Measurements from ENCODE around the gene TMEM140. TPM values are rescaled to one million over a fixed set of nuclear protein-coding genes. Genes with fewer than 3 reads are reported as not detected.
"Not testable (repeated sequence)": the region's sequence is repeated elsewhere in the genome, so short reads cannot be mapped to it uniquely, and the experiment has no call there.

The TMEM140 gene
- total RNA-seq, 2 donors from 2014 or later, result not detected

DNA sequence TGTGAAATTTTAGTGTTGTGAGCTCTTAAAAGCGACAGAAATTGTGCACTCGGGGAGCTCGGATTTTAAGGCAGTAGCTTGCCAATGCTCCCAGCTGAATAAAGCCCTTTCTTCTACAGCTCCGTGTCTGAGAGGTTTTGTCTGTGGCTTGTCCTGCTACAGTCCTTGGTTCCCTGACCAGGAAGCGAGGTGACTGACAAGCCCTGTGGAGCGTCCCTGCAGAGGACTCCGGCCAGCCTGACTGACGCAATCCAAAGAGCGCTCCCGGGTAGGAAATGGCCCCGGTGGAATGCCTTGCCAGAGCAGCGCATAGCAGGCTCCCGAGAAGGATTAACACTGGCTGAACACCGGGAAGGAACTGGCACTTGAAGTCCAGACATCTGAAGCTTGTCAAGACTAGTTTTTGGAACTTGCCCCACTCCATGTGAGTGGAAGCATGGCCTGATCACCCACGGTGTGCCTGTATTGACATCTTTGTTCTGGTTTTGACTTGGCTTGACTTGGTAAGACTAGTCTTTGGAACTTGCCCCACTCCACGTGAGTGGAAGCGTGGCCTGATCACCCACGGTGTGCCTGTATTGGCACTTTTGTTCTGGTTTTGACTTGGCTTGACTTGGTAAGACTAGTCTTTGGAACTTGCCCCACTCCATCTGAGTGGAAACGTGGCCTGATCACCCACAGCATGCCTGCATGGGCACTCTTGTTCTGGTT lies 23.9 kb downstream of the TMEM140 start:
- peaks cover 20% of the 10 kb centered on the region for H3K36me3 ChIP-seq (ENCODE audit: control insufficient read depth, insufficient read depth, low read length)
- H3K27me3 Mint-ChIP-seq (ENCODE audit: insufficient read depth); H3K9me3 ChIP-seq (ENCODE audit: control insufficient read depth, low read length); H3K27me3 ChIP-seq (ENCODE audit: control insufficient read depth, insufficient read depth, low read length, poor library complexity, severe bottlenecking); H3K27ac ChIP-seq (ENCODE audit: low read depth, low read length); H3K9ac ChIP-seq (ENCODE audit: extremely low read depth, low read length, poor library complexity, severe bottlenecking); H3K9me3 Mint-ChIP-seq; H3K4me1 ChIP-seq (ENCODE audit: control insufficient read depth, insufficient read depth, low read length); H3K4me3 ChIP-seq (ENCODE audit: low read length): not testable (repeated sequence)
- DNase-seq, result peak; percentile 82
- Mint-ChIP-seq H3K4me1 (peaks cover 11% of the 10 kb centered on the region), H3K36me3 (ENCODE audit: low read depth) (peaks cover 26% of the 10 kb centered on the region), H3K27ac (peak overlapping the region; percentile 90), H3K4me3 (peak overlapping the region; percentile 76)
- 90 to 91% methylated on average over 19 of the region's 19 CpGs for WGBS, 2 experiments (ENCODE audit: insufficient coverage in 1 of 2, insufficient read length in 1 of 2)

GRCh38 chr7:135173916-135174315 lies 26.0 kb downstream of the TMEM140 start:
- peaks cover 11% of the 10 kb centered on the region for H3K4me1 Mint-ChIP-seq
- not testable (repeated sequence) for H3K9me3 ChIP-seq (ENCODE audit: control insufficient read depth, low read length); H3K4me3 ChIP-seq (ENCODE audit: low read length); H3K36me3 ChIP-seq (ENCODE audit: control insufficient read depth, insufficient read depth, low read length); H3K4me3 Mint-ChIP-seq; DNase-seq; H3K36me3 Mint-ChIP-seq (ENCODE audit: low read depth); H3K27me3 Mint-ChIP-seq (ENCODE audit: insufficient read depth); H3K27ac Mint-ChIP-seq; H3K27ac ChIP-seq (ENCODE audit: low read depth, low read length); H3K4me1 ChIP-seq (ENCODE audit: control insufficient read depth, insufficient read depth, low read length); H3K27me3 ChIP-seq (ENCODE audit: control insufficient read depth, insufficient read depth, low read length, poor library complexity, severe bottlenecking); H3K9me3 Mint-ChIP-seq; H3K9ac ChIP-seq (ENCODE audit: extremely low read depth, low read length, poor library complexity, severe bottlenecking)
- 92 to 93% methylated on average over 2 to 4 of the region's 4 CpGs for WGBS, 2 experiments (ENCODE audit: insufficient coverage in 1 of 2, insufficient read length in 1 of 2)

GRCh38 chr7:135174941-135175340 lies 27.1 kb downstream of the TMEM140 start:
- Mint-ChIP-seq H3K36me3 (ENCODE audit: low read depth) (no peaks in the 10 kb centered on the region), H3K27ac (no peak overlapping the region), H3K4me3 (no peak overlapping the region), H3K9me3 (peaks cover 15% of the 10 kb centered on the region), H3K27me3 (ENCODE audit: insufficient read depth) (no peaks in the 10 kb centered on the region), H3K4me1 (peaks cover 6% of the 10 kb centered on the region)
- Histone ChIP-seq H3K27me3 (ENCODE audit: control insufficient read depth, insufficient read depth, low read length, poor library complexity, severe bottlenecking) (no peaks in the 10 kb centered on the region), H3K36me3 (ENCODE audit: control insufficient read depth, insufficient read depth, low read length) (no peaks in the 10 kb centered on the region), H3K27ac (ENCODE audit: low read depth, low read length) (no peak overlapping the region), H3K4me3 (ENCODE audit: low read length) (no peak overlapping the region), H3K9me3 (ENCODE audit: control insufficient read depth, low read length) (peaks cover 2% of the 10 kb centered on the region), H3K4me1 (ENCODE audit: control insufficient read depth, insufficient read depth, low read length) (no peaks in the 10 kb centered on the region), H3K9ac (ENCODE audit: extremely low read depth, low read length, poor library complexity, severe bottlenecking) (no peak overlapping the region)
- TF ChIP-seq, protein P1, sequence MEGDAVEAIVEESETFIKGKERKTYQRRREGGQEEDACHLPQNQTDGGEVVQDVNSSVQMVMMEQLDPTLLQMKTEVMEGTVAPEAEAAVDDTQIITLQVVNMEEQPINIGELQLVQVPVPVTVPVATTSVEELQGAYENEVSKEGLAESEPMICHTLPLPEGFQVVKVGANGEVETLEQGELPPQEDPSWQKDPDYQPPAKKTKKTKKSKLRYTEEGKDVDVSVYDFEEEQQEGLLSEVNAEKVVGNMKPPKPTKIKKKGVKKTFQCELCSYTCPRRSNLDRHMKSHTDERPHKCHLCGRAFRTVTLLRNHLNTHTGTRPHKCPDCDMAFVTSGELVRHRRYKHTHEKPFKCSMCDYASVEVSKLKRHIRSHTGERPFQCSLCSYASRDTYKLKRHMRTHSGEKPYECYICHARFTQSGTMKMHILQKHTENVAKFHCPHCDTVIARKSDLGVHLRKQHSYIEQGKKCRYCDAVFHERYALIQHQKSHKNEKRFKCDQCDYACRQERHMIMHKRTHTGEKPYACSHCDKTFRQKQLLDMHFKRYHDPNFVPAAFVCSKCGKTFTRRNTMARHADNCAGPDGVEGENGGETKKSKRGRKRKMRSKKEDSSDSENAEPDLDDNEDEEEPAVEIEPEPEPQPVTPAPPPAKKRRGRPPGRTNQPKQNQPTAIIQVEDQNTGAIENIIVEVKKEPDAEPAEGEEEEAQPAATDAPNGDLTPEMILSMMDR (conservative IDR thresholded peaks at IDR 0.05), result no peak
- 80 to 94% methylated on average over 1 to 7 of the region's 7 CpGs for WGBS, 2 experiments (ENCODE audit: insufficient coverage in 1 of 2, insufficient read length in 1 of 2)
- no peak for DNase-seq

DNA sequence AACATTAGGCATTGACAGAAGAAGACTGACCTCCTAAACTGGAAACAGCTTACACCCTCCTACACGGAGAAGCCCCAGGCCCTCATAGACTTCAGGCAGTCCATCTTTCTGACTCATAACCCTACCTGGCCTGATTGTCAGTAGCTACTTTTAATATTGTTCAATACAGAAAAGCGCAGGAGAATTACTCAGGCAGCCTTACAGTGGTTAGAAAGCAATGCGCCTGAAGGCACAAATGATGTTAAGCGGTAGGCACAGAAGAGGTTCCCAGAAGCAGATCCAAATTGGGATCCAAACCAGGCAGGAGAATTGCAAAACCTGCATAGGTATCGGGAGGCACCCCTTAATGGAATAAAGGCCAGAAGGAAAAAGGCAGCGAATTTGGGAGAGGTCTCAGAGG lies 28.1 kb downstream of the TMEM140 start:
- TF ChIP-seq, protein P1 (conservative IDR thresholded peaks at IDR 0.05), result no peak
- no peaks in the 10 kb centered on the region for H3K4me1 ChIP-seq (ENCODE audit: control insufficient read depth, insufficient read depth, low read length)
- no peaks in the 10 kb centered on the region for H3K27me3 Mint-ChIP-seq (ENCODE audit: insufficient read depth)
- H3K4me1 Mint-ChIP-seq, result peaks cover 4% of the 10 kb centered on the region
- no peak overlapping the region for H3K27ac ChIP-seq (ENCODE audit: low read depth, low read length)
- WGBS, 2 experiments (ENCODE audit: insufficient coverage in 1 of 2, insufficient read length in 1 of 2), result 94 to 96% methylated on average over 6 of the region's 6 CpGs
- no peaks in the 10 kb centered on the region for H3K27me3 ChIP-seq (ENCODE audit: control insufficient read depth, insufficient read depth, low read length, poor library complexity, severe bottlenecking)
- H3K9me3 Mint-ChIP-seq, result peaks cover 25% of the 10 kb centered on the region
- peaks cover 12% of the 10 kb centered on the region for H3K9me3 ChIP-seq (ENCODE audit: control insufficient read depth, low read length)
- peaks cover 6% of the 10 kb centered on the region for H3K36me3 Mint-ChIP-seq (ENCODE audit: low read depth)
- no peak for DNase-seq
- no peaks in the 10 kb centered on the region for H3K36me3 ChIP-seq (ENCODE audit: control insufficient read depth, insufficient read depth, low read length)
- no peak overlapping the region for H3K9ac ChIP-seq (ENCODE audit: extremely low read depth, low read length, poor library complexity, severe bottlenecking)
- H3K4me3 ChIP-seq (ENCODE audit: low read length), result no peak overlapping the region
- H3K27ac Mint-ChIP-seq, result no peak overlapping the region
- H3K4me3 Mint-ChIP-seq, result no peak overlapping the region
